ENCODE results near the gene RAB11A.

Gene RAB11A

DNA sequence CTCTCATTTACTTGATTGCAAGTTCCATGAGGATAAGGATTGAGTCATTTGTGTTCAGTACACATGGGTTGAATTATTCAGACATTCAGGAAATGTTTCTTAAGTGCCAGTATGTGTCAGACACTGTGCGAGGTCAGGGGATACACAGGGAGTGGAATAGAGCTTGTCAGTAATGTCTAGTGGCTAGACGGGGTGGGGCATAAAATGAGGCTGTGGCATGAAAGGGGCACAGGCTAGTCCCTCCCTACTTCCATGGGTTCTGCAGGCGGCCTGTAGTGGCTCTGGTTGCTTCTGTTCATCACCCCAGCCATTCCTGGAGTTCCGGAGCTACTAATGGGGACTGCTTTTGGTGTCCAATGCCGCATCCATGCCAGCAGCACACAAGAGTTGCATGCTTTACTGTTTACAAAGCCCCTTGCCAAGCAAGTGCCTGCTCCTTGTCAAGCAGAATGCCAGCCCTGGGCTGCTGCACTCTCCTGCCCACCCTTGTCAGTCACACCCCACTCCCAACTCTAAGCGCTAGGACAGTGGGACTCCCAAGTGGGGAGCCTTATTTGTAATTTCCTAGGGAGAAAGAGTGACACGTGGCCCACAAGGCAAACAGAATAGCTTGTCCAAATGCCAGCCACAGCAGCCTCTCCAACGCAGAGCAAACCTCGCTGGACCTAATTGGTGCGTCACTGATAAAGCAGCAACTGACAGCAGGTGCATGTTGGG, 70.8 kb downstream of the RAB11A start:
- DNase-seq (ENCODE audit: low spot score): peak; percentile 95

DNA sequence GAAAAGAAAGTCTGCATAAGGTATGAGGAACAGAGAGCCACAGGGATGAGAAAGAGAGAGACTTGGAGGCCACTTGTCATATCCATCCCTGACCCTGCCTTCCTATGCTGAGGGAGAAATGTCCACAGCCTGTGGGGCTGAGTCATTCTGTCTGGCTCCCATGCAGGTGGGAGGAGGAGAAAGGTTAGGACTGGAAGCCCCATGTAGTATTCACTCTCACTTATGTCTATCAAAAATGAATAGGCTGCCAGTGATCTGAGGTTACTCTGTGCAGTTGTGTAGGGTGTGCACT, 71.3 kb downstream of the RAB11A start:
- peak; percentile 80 for DNase-seq (ENCODE audit: low spot score)
